Measurements from ENCODE around the gene BIK.

DNA sequence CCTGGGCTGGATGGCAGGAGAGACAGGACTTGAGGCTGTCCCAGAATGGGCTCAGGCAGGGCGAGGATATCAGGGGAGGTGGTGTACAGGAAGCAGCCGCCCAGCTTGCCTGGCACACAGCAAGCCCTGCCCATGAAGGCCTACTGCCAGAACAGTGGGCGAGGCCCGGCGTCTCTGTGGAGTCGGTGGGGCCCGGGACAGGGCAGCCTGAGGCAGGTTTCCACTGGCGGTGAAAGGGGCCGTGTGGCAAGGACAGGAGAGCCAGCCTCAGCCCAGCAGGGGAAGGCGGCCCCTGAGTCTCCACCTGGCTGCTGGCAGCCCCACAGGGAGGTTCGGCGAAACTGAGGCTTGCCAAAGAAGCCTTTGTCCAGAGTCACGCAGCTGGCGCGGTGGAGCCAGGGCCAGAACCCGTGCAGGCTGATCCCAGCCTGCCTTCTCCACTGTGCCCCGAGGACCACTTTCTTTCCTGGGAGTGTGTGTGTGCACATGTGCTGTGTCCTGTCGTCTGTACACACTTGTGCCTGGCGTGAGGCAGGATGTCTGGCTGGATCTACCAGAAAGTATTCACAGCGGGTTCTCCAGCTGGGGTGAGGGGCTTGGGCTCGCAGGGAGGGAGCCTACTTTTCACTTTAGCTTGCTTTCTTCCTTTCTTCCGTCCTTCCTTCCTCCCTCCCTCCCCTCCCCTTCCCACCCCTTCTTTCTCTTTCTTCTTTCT, 42.0 kb downstream of the BIK start:
- TF ChIP-seq CTCF (IDR thresholded peaks at IDR 0.05) (no peak), EP300 (IDR thresholded peaks at IDR 0.05) (no peak)

Data from stomach (tissue), 4 donors.